ENCODE data around the gene DLK1.

- TF ChIP-seq CTCF (conservative IDR thresholded peaks at IDR 0.05; ENCODE audit: low read length) (no peak), EZH2phosphoT487 (IDR thresholded peaks at IDR 0.05; ENCODE audit: borderline replicate concordance, low read depth, low read length) (no peak)
Measured at GRCh38 chr14:100746326-100746725, 19.6 kb downstream of the DLK1 start.

All from OCI-LY7 (cell line).